Measurements from ENCODE around the gene SH3BP4.

SH3BP4 gene

DNA sequence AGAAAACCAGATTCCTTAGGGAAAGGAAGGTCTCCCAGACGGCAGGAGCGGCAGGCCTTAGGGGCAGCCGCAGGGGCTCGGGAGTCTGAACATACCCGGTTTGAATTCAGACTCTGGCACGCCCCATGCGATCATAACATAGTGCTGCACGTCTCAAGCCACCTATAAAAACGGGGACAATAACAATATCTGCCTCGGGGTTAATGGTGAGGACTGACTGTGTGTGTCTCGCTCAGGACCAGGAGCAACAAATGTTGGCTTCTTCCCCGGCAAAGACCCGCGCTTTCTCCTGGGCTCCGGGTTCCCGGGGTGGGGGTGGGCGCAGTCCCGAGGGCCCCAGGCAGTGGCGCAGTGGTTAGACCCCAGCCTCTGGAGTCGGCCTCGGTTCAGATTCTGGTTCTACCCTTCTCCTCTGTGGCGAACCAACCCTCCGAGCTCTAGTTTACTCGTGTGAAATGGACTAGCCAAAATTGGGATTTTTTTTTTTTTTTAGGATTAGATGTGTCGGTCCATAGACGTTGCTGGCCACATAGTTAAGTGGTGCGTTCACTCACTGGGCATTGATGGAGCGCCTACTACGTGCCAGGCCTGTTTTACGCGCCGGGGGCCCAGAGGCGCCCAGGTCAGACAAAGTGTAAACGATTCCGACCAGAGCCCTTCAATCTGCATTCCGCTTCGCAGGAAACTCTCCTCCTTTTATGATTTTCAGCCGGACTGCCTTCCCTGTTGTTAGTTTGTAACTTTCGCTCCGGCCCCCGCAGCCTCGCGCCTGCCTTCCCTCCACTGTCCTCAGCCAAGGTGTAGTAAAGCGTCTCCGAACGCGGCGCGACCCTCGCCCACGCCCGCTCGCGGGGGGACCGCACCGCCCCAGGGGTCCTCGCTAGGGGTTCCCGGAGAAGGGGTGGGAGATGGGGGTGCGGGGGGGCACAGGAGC lies 820 bp upstream of the SH3BP4 start:
- H2BK12ac ChIP-seq (ENCODE audit: low read length in 2 of 2): peak overlapping the region; percentile 93 to 100
- H3K4ac ChIP-seq (ENCODE audit: low read depth in 1 of 2, low read length in 2 of 2): peak overlapping the region; percentile 98 to 99
- H3K18ac ChIP-seq (ENCODE audit: low read depth in 1 of 2, low read length in 2 of 2): peak overlapping the region; percentile 99 to 100
- H2BK5ac ChIP-seq (ENCODE audit: low read depth, low read length, poor library complexity, severe bottlenecking): peak overlapping the region; percentile 99
- H3K36me3 ChIP-seq (ENCODE audit: control insufficient read depth in 1 of 2, insufficient read depth in 2 of 2, low read depth in 1 of 2, low read length in 2 of 2): peaks cover 0 to 7% of the 10 kb centered on the region in 2 experiments
- H3K9me3 ChIP-seq (ENCODE audit: control insufficient read depth, low read length): no peaks in the 10 kb centered on the region
- peak overlapping the region; percentile 99 for H4K91ac ChIP-seq (ENCODE audit: low read length)
- peak overlapping the region; percentile 98 for H2AK5ac ChIP-seq (ENCODE audit: low read length, severe bottlenecking)
- peak overlapping the region; percentile 96 for H2BK15ac ChIP-seq (ENCODE audit: low read depth, poor library complexity, severe bottlenecking)
- H3K4me1 ChIP-seq (ENCODE audit: control insufficient read depth, insufficient read depth, low read depth, low read length): peaks cover 23% of the 10 kb centered on the region
- peak overlapping the region; percentile 67 to 82 for H3K4me3 ChIP-seq (ENCODE audit: insufficient read depth in 1 of 2, low read depth in 1 of 2, low read length in 2 of 2)
- H3K23ac ChIP-seq (ENCODE audit: low read length in 2 of 2): peak overlapping the region; percentile 23 to 99
- peak overlapping the region; percentile 99 for H2BK120ac ChIP-seq (ENCODE audit: low read depth, low read length)
- H2AFZ ChIP-seq (ENCODE audit: low read depth, low read length): no peak overlapping the region
- H3K27me3 ChIP-seq (ENCODE audit: control insufficient read depth in 1 of 2, insufficient read depth in 1 of 2, low read length in 2 of 2): no peaks in the 10 kb centered on the region
- peak overlapping the region; percentile 98 for H4K8ac ChIP-seq (ENCODE audit: low read length)
- peak overlapping the region; percentile 99 for H3K27ac ChIP-seq (ENCODE audit: low read length, poor library complexity, severe bottlenecking)
- peak overlapping the region; percentile 83 for H3K4me2 ChIP-seq (ENCODE audit: low read length, poor library complexity, severe bottlenecking)
- H3K79me1 ChIP-seq (replicated peaks; ENCODE audit: low read length, poor library complexity, severe bottlenecking): peaks cover 3% of the 10 kb centered on the region
- DNase-seq: peak; percentile 79
- peak overlapping the region; percentile 39 to 94 for H3K14ac ChIP-seq (ENCODE audit: low read length in 2 of 2)
- H3K9ac ChIP-seq (ENCODE audit: low read length): peak overlapping the region; percentile 91
- WGBS: 16% methylated on average over 40 of the region's 59 CpGs

DNA sequence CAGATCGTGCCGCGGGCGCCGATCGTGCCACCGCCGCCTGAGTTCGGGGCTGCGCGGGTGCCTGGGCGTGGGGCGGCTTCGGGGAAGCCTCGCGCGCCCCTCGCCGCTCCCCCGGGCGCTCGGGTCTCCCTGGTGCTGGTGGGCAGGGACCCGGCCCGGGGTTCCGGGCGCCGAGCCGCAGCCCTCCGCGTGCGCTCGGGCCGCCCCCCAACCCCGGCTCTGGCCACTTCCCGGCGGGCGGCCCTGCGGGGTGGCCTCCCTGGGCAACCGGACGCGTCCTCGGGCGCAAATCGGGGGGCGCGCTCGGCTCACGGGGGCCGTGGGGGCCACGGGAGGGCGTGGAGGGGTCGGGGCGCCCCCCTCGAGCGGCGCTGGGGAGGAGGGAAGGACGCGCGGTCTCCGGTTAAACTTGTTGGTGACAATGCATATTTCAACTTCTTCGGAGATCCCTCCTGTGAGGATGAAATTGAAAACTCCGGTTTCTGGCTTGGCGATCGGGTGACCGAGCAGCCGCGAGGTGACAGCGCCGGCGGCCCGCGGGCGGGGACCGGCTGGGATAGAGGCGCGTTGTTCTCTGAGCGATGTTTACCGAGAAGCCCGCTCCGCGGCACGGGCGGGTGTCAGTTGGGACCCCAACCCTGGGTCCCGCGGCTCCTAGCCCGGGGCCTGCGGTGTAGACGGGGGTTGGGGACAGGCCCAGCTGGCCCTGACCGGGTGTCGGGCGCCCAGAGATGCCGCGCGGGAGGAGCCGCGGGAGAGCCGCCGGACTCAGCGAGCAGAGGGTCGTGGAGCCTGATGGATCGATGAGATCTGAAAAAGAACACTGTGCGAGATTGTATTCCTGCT lies 676 bp downstream of the SH3BP4 start:
- H2AK5ac ChIP-seq (ENCODE audit: low read length, severe bottlenecking): peak overlapping the region; percentile 45
- no peaks in the 10 kb centered on the region for H3K27me3 ChIP-seq (ENCODE audit: control insufficient read depth in 1 of 2, insufficient read depth in 1 of 2, low read length in 2 of 2)
- DNase-seq: peak; percentile 39
- H2BK120ac ChIP-seq (ENCODE audit: low read depth, low read length): peak overlapping the region; percentile 98
- under 1% methylated on average over 76 of the region's 102 CpGs for WGBS
- H3K4me2 ChIP-seq (ENCODE audit: low read length, poor library complexity, severe bottlenecking): peak overlapping the region; percentile 14
- no peaks in the 10 kb centered on the region for H3K9me3 ChIP-seq (ENCODE audit: control insufficient read depth, low read length)
- peak overlapping the region; percentile 79 for H4K8ac ChIP-seq (ENCODE audit: low read length)
- H3K4ac ChIP-seq (ENCODE audit: low read depth in 1 of 2, low read length in 2 of 2): peak overlapping the region; percentile 81 to 93
- H4K91ac ChIP-seq (ENCODE audit: low read length): peak overlapping the region; percentile 83
- H2BK5ac ChIP-seq (ENCODE audit: low read depth, low read length, poor library complexity, severe bottlenecking): peak overlapping the region; percentile 98
- peak overlapping the region in 1 of 2 experiments; percentile 68 for H3K14ac ChIP-seq (ENCODE audit: low read length in 2 of 2)
- peak overlapping the region; percentile 89 to 91 for H3K4me3 ChIP-seq (ENCODE audit: insufficient read depth in 1 of 2, low read depth in 1 of 2, low read length in 2 of 2)
- H3K18ac ChIP-seq (ENCODE audit: low read depth in 1 of 2, low read length in 2 of 2): peak overlapping the region; percentile 91 to 98
- peaks cover 1% of the 10 kb centered on the region for H3K79me1 ChIP-seq (replicated peaks; ENCODE audit: low read length, poor library complexity, severe bottlenecking)
- H2BK12ac ChIP-seq (ENCODE audit: low read length in 2 of 2): peak overlapping the region; percentile 18 to 79
- H3K27ac ChIP-seq (ENCODE audit: low read length, poor library complexity, severe bottlenecking): peak overlapping the region; percentile 81
- H2AFZ ChIP-seq (ENCODE audit: low read depth, low read length): no peak overlapping the region
- H3K4me1 ChIP-seq (ENCODE audit: control insufficient read depth, insufficient read depth, low read depth, low read length): peaks cover 26% of the 10 kb centered on the region
- peak overlapping the region; percentile 99 for H2BK15ac ChIP-seq (ENCODE audit: low read depth, poor library complexity, severe bottlenecking)
- H3K36me3 ChIP-seq (ENCODE audit: control insufficient read depth in 1 of 2, insufficient read depth in 2 of 2, low read depth in 1 of 2, low read length in 2 of 2): peaks cover 0 to 11% of the 10 kb centered on the region in 2 experiments
- peak overlapping the region; percentile 96 for H3K9ac ChIP-seq (ENCODE audit: low read length)
- H3K23ac ChIP-seq (ENCODE audit: low read length in 2 of 2): peak overlapping the region in 1 of 2 experiments; percentile 91

DNA sequence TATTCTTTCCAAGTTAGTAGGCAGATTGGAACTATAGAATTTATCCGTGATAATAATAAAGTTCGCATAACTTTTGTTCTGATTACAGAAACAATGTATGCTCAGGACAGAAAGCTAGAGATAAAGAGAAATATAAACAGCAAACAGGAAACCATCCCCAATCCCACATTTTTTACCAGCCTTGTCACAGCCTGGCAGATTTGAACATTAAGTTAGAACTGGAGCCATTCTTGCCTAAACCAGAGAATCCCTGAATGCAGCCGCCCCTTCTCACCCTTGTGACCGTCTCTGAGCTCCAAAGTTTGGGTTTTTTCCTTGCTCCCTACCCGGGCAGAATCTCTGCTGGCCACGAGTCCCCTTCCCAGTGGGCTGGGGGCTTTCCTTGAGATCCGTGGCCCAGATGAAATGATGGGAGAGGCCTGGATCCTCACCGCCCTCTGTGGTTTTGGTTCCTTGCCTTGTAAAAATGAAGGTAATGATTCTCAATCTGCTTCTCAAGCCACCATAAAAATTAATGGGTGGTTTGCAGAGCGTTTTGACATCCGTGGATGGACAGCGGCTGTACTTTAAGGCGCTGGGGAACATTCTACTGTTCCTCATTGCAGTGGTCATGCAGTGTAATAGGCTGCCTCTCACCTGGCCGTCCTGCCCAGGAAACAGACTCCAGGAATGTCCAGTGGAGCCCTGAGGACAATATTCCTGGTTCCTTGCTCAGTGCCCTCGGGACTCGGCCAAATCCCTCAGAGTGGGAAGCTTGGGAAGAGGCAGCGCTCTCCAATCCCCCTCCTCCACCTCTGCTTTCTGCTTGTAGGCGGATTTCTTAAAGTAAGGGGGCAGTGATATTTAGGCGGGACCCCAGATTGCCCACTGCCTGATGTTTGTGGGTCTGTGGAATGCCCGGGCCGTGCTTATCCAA lies 1.6 kb downstream of the SH3BP4 start:
- H4K8ac ChIP-seq (ENCODE audit: low read length): no peak overlapping the region
- no peaks in the 10 kb centered on the region for H3K9me3 ChIP-seq (ENCODE audit: control insufficient read depth, low read length)
- WGBS: 4% methylated on average over 17 of the region's 20 CpGs
- peak; percentile 40 for DNase-seq
- no peaks in the 10 kb centered on the region for H3K27me3 ChIP-seq (ENCODE audit: control insufficient read depth in 1 of 2, insufficient read depth in 1 of 2, low read length in 2 of 2)
- peak overlapping the region; percentile 98 for H2BK5ac ChIP-seq (ENCODE audit: low read depth, low read length, poor library complexity, severe bottlenecking)
- peak overlapping the region; percentile 81 for H3K27ac ChIP-seq (ENCODE audit: low read length, poor library complexity, severe bottlenecking)
- H2AK5ac ChIP-seq (ENCODE audit: low read length, severe bottlenecking): peak overlapping the region; percentile 8
- H4K91ac ChIP-seq (ENCODE audit: low read length): peak overlapping the region; percentile 11
- peak overlapping the region in 1 of 2 experiments; percentile 22 for H2BK12ac ChIP-seq (ENCODE audit: low read length in 2 of 2)
- no peak overlapping the region for H3K23ac ChIP-seq (ENCODE audit: low read length in 2 of 2)
- peak overlapping the region; percentile 98 for H2BK120ac ChIP-seq (ENCODE audit: low read depth, low read length)
- H3K9ac ChIP-seq (ENCODE audit: low read length): peak overlapping the region; percentile 96
- no peak overlapping the region for H2BK15ac ChIP-seq (ENCODE audit: low read depth, poor library complexity, severe bottlenecking)
- H3K79me1 ChIP-seq (replicated peaks; ENCODE audit: low read length, poor library complexity, severe bottlenecking): no peaks in the 10 kb centered on the region
- peak overlapping the region; percentile 89 to 91 for H3K4me3 ChIP-seq (ENCODE audit: insufficient read depth in 1 of 2, low read depth in 1 of 2, low read length in 2 of 2)
- H3K4me2 ChIP-seq (ENCODE audit: low read length, poor library complexity, severe bottlenecking): peak overlapping the region; percentile 56
- peaks cover 0 to 16% of the 10 kb centered on the region in 2 experiments for H3K36me3 ChIP-seq (ENCODE audit: control insufficient read depth in 1 of 2, insufficient read depth in 2 of 2, low read depth in 1 of 2, low read length in 2 of 2)
- H3K14ac ChIP-seq (ENCODE audit: low read length in 2 of 2): peak overlapping the region in 1 of 2 experiments; percentile 92
- H3K4ac ChIP-seq (ENCODE audit: low read depth in 1 of 2, low read length in 2 of 2): no peak overlapping the region
- H3K18ac ChIP-seq (ENCODE audit: low read depth in 1 of 2, low read length in 2 of 2): peak overlapping the region; percentile 77 to 91
- H2AFZ ChIP-seq (ENCODE audit: low read depth, low read length): no peak overlapping the region
- peaks cover 33% of the 10 kb centered on the region for H3K4me1 ChIP-seq (ENCODE audit: control insufficient read depth, insufficient read depth, low read depth, low read length)

All from mesenchymal stem cell (in vitro differentiated cells and primary cell).